ENCODE data around the gene NKAIN1.
"Not testable (repeated sequence)": the region's sequence is repeated elsewhere in the genome, so short reads cannot be mapped to it uniquely, and the experiment has no call there.

Gene NKAIN1

GRCh38 chr1:31282426-31282825 is 42.7 kb upstream of the NKAIN1 start:
- ChIA-PET POLR2A (interaction anchor here (1.3 kb wide), 1 partner anchor 15 kb away, joined by 5 read pairs; the partner anchor contains the start of genes SNRNP40 and ZCCHC17), CTCF (interaction anchor here (0.6 to 1.2 kb wide), 2 partner anchors 98 to 425 kb away, joined by 3 to 4 read pairs; no protein-coding TSS in a partner anchor)
- peak; percentile 55 for TF ChIP-seq ZNF366 (tag by site-specific recombination; conservative IDR thresholded peaks at IDR 0.05)
- H3K4me1 ChIP-seq (ENCODE audit: control insufficient read depth, insufficient read depth, low read length); H3K9me3 ChIP-seq (ENCODE audit: control insufficient read depth, insufficient read depth, low read depth, low read length); H3K27ac ChIP-seq (ENCODE audit: extremely low read depth, low read depth, low read length); H3K4me3 ChIP-seq (ENCODE audit: low read depth, low read length): not testable (repeated sequence)
- peaks cover 50 to 98% of the 10 kb centered on the region in 2 experiments for H3K36me3 ChIP-seq (ENCODE audit: control insufficient read depth in 2 of 2, insufficient read depth in 1 of 2, low read length in 2 of 2)

- Histone ChIP-seq H3K36me3 (ENCODE audit: control insufficient read depth in 2 of 2, insufficient read depth in 1 of 2, low read length in 2 of 2) (peaks cover 59 to 96% of the 10 kb centered on the region in 2 experiments), H3K4me3 (ENCODE audit: low read depth, low read length) (no peak overlapping the region), H3K9me3 (ENCODE audit: control insufficient read depth, insufficient read depth, low read depth, low read length) (no peaks in the 10 kb centered on the region), H3K27ac (ENCODE audit: extremely low read depth, low read depth, low read length) (no peak overlapping the region), H3K4me1 (ENCODE audit: control insufficient read depth, insufficient read depth, low read length) (no peaks in the 10 kb centered on the region)
- CTCF ChIA-PET = interaction anchor here (0.6 to 1.1 kb wide), 5 partner anchors 9 to 391 kb away, joined by 3 to 4 read pairs (median 3); no protein-coding TSS in a partner anchor
- POLR2A ChIA-PET = no interaction called here
- TF ChIP-seq ZNF404 (tag by site-specific recombination; IDR thresholded peaks at IDR 0.05) (no peak), ZNF302 (tag by site-specific recombination; IDR thresholded peaks at IDR 0.05; ENCODE audit: low read depth) (no peak), REPIN1 (tag by site-specific recombination; IDR thresholded peaks at IDR 0.05; ENCODE audit: low read depth) (no peak), PBX3 (CRISPR knock-in tag; IDR thresholded peaks at IDR 0.05) (no peak), HOXC10 (CRISPR knock-in tag; IDR thresholded peaks at IDR 0.05) (no peak), ZNF747 (tag by site-specific recombination; IDR thresholded peaks at IDR 0.05) (no peak), GLIS2 (tag by site-specific recombination; IDR thresholded peaks at IDR 0.05) (no peak), ZNF132 (tag by site-specific recombination; IDR thresholded peaks at IDR 0.05; ENCODE audit: borderline replicate concordance) (no peak), TSHZ1 (tag by site-specific recombination; IDR thresholded peaks at IDR 0.05; ENCODE audit: borderline replicate concordance) (no peak), ZNF292 (tag by site-specific recombination; IDR thresholded peaks at IDR 0.05; ENCODE audit: borderline replicate concordance, low read depth) (no peak), ZNF146 (tag by site-specific recombination; IDR thresholded peaks at IDR 0.05) (no peak), OSR2 (tag by site-specific recombination; IDR thresholded peaks at IDR 0.05) (no peak), ZFHX2 (tag by site-specific recombination; conservative IDR thresholded peaks at IDR 0.05) (no peak), SCRT1 (tag by site-specific recombination; IDR thresholded peaks at IDR 0.05; ENCODE audit: borderline replicate concordance) (no peak), ZNF624 (tag by site-specific recombination; IDR thresholded peaks at IDR 0.05) (no peak), ZNF544 (tag by site-specific recombination; IDR thresholded peaks at IDR 0.05) (no peak), ZBTB17 (tag by site-specific recombination; IDR thresholded peaks at IDR 0.05) (no peak), ZNF785 (tag by site-specific recombination; IDR thresholded peaks at IDR 0.05) (no peak), ZNF707 (tag by site-specific recombination; IDR thresholded peaks at IDR 0.05) (no peak), ZSCAN30 (tag by site-specific recombination; IDR thresholded peaks at IDR 0.05) (no peak)
Observed at GRCh38 chr1:31273619-31274018, 33.9 kb upstream of the NKAIN1 start.

Data from HEK293 (cell line).